Endothelial cell of umbilical vein (primary cell): Measurements from ENCODE around the gene ZNF597. TPM values are rescaled to one million over a fixed set of nuclear protein-coding genes. Genes with fewer than 3 reads are reported as not detected.

Experiments
- BruUV-seq: library from RNA; stranded (reverse); fragments of 400-500 nt; replicated peaks from 2 replicates; lab custom pipeline; 2021; lab: Mats Ljungman, UMichigan
- CTCF ChIA-PET: fragments of 300-600, 350-600 bp; sonication (Branson Sonifier 250); formaldehyde crosslinking; loops from one replicate; lab custom pipeline; 2021; ENCODE audit warnings: antibody characterized with exemption, inconsistent platforms; lab: Charles Lee
- POLR2A ChIA-PET: fragments of 300-600, 350-600 bp; sonication (Branson Sonifier 250); formaldehyde crosslinking; loops from one replicate; lab custom pipeline; 2021; ENCODE audit warnings: antibody characterized with exemption, inconsistent platforms; lab: Charles Lee
- DNase-seq: peaks from one replicate; pipeline ENCODE4 v3.0.0-alpha.2; 2011; ENCODE audit warnings: low read depth, low spot score
- FAIRE-seq: peaks from 2 replicates; lab custom pipeline; 2011; peaks lifted over from hg19 to GRCh38; lab: Jason Lieb, UNC
- H2AFZ ChIP-seq: 2 replicates; pipeline ENCODE4 v1.6.0; 2012; ENCODE audit warnings: low read depth, low read length, control low read depth, inconsistent platforms
- H3K27ac ChIP-seq: 2 replicates; pipeline ENCODE4 v1.5.1; 2011; ENCODE audit warnings: low read depth, mild to moderate bottlenecking, control low read depth, low read length, moderate library complexity; ENCODE audit not compliant: insufficient read depth
- H3K27me3 ChIP-seq, 2 experiments: 2 replicates each; pipeline versions ENCODE4 v1.6.0 to v1.6.1; 2011; ENCODE audit warnings: low read length in 2 of 2, mixed read lengths in 1 of 2; ENCODE audit not compliant: control insufficient read depth in 2 of 2, insufficient read depth in 2 of 2
- H3K36me3 ChIP-seq, 2 experiments: 2 replicates in 1 of 2; 3 replicates in 1 of 2; pipeline ENCODE4 v1.5.1; 2011; ENCODE audit warnings: low read length in 2 of 2, mild to moderate bottlenecking in 1 of 2, moderate library complexity in 1 of 2; ENCODE audit not compliant: control insufficient read depth in 2 of 2, insufficient read depth in 2 of 2; ENCODE audit errors: extremely low read depth in 1 of 2
- H3K4me1 ChIP-seq: 3 replicates; pipeline ENCODE4 v1.5.1; 2011; ENCODE audit warnings: mild to moderate bottlenecking, low read length; ENCODE audit not compliant: control insufficient read depth, insufficient read depth; ENCODE audit errors: extremely low read depth
- H3K4me2 ChIP-seq: 2 replicates; pipeline ENCODE4 v1.6.1; 2011; ENCODE audit warnings: low read length, control low read depth, mixed read lengths; ENCODE audit not compliant: insufficient read depth
- H3K4me3 ChIP-seq, 3 experiments: fragments of 200-600 bp in 1 of 3; sonication (generic), shearing (Covaris generic) in 1 of 3; replicated peaks in 1 of 3; 2 replicates each; pipeline ENCODE4 v1.5.1; 2011 to 2016; ENCODE audit warnings: control low read depth in 3 of 3, low read length in 3 of 3, mild to moderate bottlenecking in 2 of 3, inconsistent platforms in 1 of 3, low read depth in 1 of 3, moderate library complexity in 1 of 3; ENCODE audit not compliant: insufficient read depth in 1 of 3
- H3K79me2 ChIP-seq: 2 replicates; pipeline ENCODE4 v1.6.0; 2012; ENCODE audit warnings: low read length, inconsistent platforms; ENCODE audit not compliant: control insufficient read depth, insufficient read depth
- H3K9ac ChIP-seq: replicated peaks from 2 replicates; pipeline ENCODE3; 2011; ENCODE audit warnings: low read length, control low read depth; ENCODE audit not compliant: insufficient read depth; ENCODE audit errors: extremely low read depth
- H3K9me1 ChIP-seq: replicated peaks from 3 replicates; pipeline ENCODE4 v1.6.0; 2011; ENCODE audit warnings: mild to moderate bottlenecking, low read length; ENCODE audit not compliant: control insufficient read depth, insufficient read depth; ENCODE audit errors: extremely low read depth
- H3K9me3 ChIP-seq: replicated peaks from 2 replicates; pipeline ENCODE4 v1.5.1; 2012; ENCODE audit warnings: low read length, inconsistent platforms; ENCODE audit not compliant: control insufficient read depth, insufficient read depth
- H4K20me1 ChIP-seq: replicated peaks from 2 replicates; pipeline ENCODE3; 2011; ENCODE audit warnings: mild to moderate bottlenecking, low read length; ENCODE audit not compliant: control insufficient read depth, insufficient read depth; ENCODE audit errors: extremely low read depth
- CTCF ChIP-seq, 2 donors: IDR thresholded peaks; 1 replicate in 1 of 2; 2 replicates in 1 of 2; pipeline ENCODE4 v1.5.1; 2011; ENCODE audit warnings: low read length in 2 of 2, mild to moderate bottlenecking in 2 of 2, moderate library complexity in 2 of 2, control low read depth in 1 of 2, inconsistent platforms in 1 of 2, low read depth in 1 of 2; ENCODE audit not compliant: insufficient read depth in 1 of 2; ENCODE audit errors: extremely low read depth in 1 of 2
- GATA2 ChIP-seq: IDR thresholded peaks from 2 replicates; pipeline ENCODE4 v1.7.0; 2011; ENCODE audit warnings: low read depth, mild to moderate bottlenecking, moderate library complexity, mixed read lengths, low read length; ENCODE audit not compliant: insufficient read length, insufficient read depth
- MAX ChIP-seq: IDR thresholded peaks from 2 replicates; pipeline ENCODE4 v1.6.1; 2011; ENCODE audit not compliant: insufficient read depth, insufficient read length
- MYC ChIP-seq: IDR thresholded peaks from one replicate; pipeline ENCODE4 v1.6.1; 2011; ENCODE audit warnings: mild to moderate bottlenecking, low read depth, low read length
- POLR2A ChIP-seq: IDR thresholded peaks from 2 replicates; pipeline ENCODE4 v1.6.1; 2012; ENCODE audit warnings: low read depth, mild to moderate bottlenecking, control low read depth, low read length
- POLR2AphosphoS5 ChIP-seq: IDR thresholded peaks from 2 replicates; pipeline ENCODE4 v1.6.1; 2012; ENCODE audit warnings: low read depth, mild to moderate bottlenecking, control low read depth, low read length, moderate library complexity; ENCODE audit not compliant: insufficient read depth
- dilution Hi-C: fragments of 300-500 bp; cut with MboI; formaldehyde crosslinking; loops from one replicate; pipeline ENCODE4 v1.15.0; 2019; ENCODE audit warnings: low sequenced_read_pairs; ENCODE audit not compliant: extremely low pct_ligation_motif_present
- intact Hi-C: fragments of 100-400 bp; cut with micrococcal nuclease; formaldehyde crosslinking; loops from one replicate; pipeline ENCODE4 v1.10.0; 2022
- polyA plus RNA-seq, 4 experiments: library from polyadenylated mRNA; depleted of rRNA in 3 of 4; stranded (reverse) in 3 of 4; unstranded in 1 of 4; fragments of >200 nt; gene quantifications; 2 replicates each; pipeline versions ENCODE4 v1.2.1 to v1.2.3, GENCODE V29; 2011 to 2012; ENCODE audit warnings: missing spikeins in 1 of 4
- total RNA-seq: library from RNA; stranded (reverse); gene quantifications from 2 replicates; pipeline ENCODE4 v1.2.3, GENCODE V29; 2021

Gene ZNF597
- total and polyA plus RNA-seq, 2 donors (not counting 3 experiments of a cell fraction or from before 2014, with no cell fraction given), result 0.75 to 1.4 TPM

- FAIRE-seq, result peak; percentile 72
- BruUV-seq, result TSS peak; percentile 85
- Histone ChIP-seq H4K20me1 (peaks cover 5% of the 10 kb centered on the region), H3K4me2 (peak overlapping the region; percentile 71), H3K4me1 (peaks cover 27% of the 10 kb centered on the region), H3K36me3 (no peaks in the 10 kb centered on the region), H3K27me3 (no peaks in the 10 kb centered on the region), H2AFZ (peak overlapping the region; percentile 75), H3K4me3 (peak overlapping the region; percentile 44 to 62 (median 47)), H3K27ac (peak overlapping the region; percentile 77), H3K9me1 (no peaks in the 10 kb centered on the region), H3K9ac (peak overlapping the region; percentile 85), H3K9me3 (no peaks in the 10 kb centered on the region), H3K79me2 (peaks cover 45% of the 10 kb centered on the region)
- intact Hi-C loops (loop anchor here (1.0 to 5.0 kb wide), 5 partner anchors 43 to 275 kb away; partner anchors contain the start of genes ZNF174, ZNF263 and ZSCAN32), dilution Hi-C loops (no loop called here)
- TF ChIP-seq POLR2AphosphoS5, result peak; percentile 86
- TF ChIP-seq POLR2A, result peak; percentile 77
- peak; percentile 57 for TF ChIP-seq MAX
- peak; percentile 38 to 64 for TF ChIP-seq CTCF (IDR thresholded peaks at IDR 0.05; ENCODE audit: extremely low read depth in 1 of 2, insufficient read depth in 1 of 2, low read depth in 1 of 2, low read length in 2 of 2)
- no peak for TF ChIP-seq MYC
- TF ChIP-seq GATA2, result no peak
- ChIA-PET CTCF (interaction anchor here (0.6 to 1.3 kb wide), 9 partner anchors 14 to 269 kb away, joined by 3 to 16 read pairs (median 4); partner anchors contain the start of genes CLUAP1, NAA60 and ZNF597), POLR2A (interaction anchor here (1.2 kb wide), 1 partner anchor 14 kb away, joined by 6 read pairs; no protein-coding TSS in a partner anchor)
- DNase-seq, result peak; percentile 88
Observed at GRCh38 chr16:3457434-3458252, 14.3 kb upstream of the ZNF597 start.
